Stimulated activated naive CD8-positive, alpha-beta T cell treated with anti-CD3 and anti-CD28 coated beads, Interleukin-15, Interleukin-2, amounts not matched to agents 100 ng/mL and 50 ng/mL, for 24 hours (primary cell): Measurements from ENCODE around the gene LOXL4.

ENCODE experiments used
- H3K27ac Mint-ChIP-seq: one replicate; pipeline ENCODE4 v1.8.0; 2021; ENCODE audit warnings: mild to moderate bottlenecking, mixed read lengths
- H3K27me3 Mint-ChIP-seq: one replicate; pipeline ENCODE4 v1.8.0; 2021; ENCODE audit warnings: mixed read lengths
- H3K36me3 Mint-ChIP-seq: one replicate; pipeline ENCODE4 v1.8.0; 2021; ENCODE audit warnings: low read depth, mixed read lengths
- H3K4me1 Mint-ChIP-seq: one replicate; pipeline ENCODE4 v1.8.0; 2021; ENCODE audit warnings: low read depth, mixed read lengths
- H3K4me3 Mint-ChIP-seq: one replicate; pipeline ENCODE4 v1.8.0; 2021; ENCODE audit warnings: mild to moderate bottlenecking, mixed read lengths
- H3K9me3 Mint-ChIP-seq: one replicate; pipeline ENCODE4 v1.8.0; 2021; ENCODE audit warnings: mixed read lengths

LOXL4 gene

GRCh38 chr10:98302741-98303365 is 34.9 kb upstream of the LOXL4 start:
- Mint-ChIP-seq H3K4me3 (no peak overlapping the region), H3K27ac (no peak overlapping the region), H3K27me3 (peaks cover 37% of the 10 kb centered on the region), H3K36me3 (no peaks in the 10 kb centered on the region), H3K4me1 (no peaks in the 10 kb centered on the region), H3K9me3 (peaks cover 4% of the 10 kb centered on the region)

- Mint-ChIP-seq H3K27ac (no peak overlapping the region), H3K4me1 (no peaks in the 10 kb centered on the region), H3K9me3 (peaks cover 4% of the 10 kb centered on the region), H3K4me3 (no peak overlapping the region), H3K27me3 (peaks cover 35% of the 10 kb centered on the region), H3K36me3 (no peaks in the 10 kb centered on the region)
These were observed 33.8 kb upstream of the LOXL4 start for GRCh38 chr10:98301664-98302319.

- Mint-ChIP-seq H3K27me3 (peaks cover 31% of the 10 kb centered on the region), H3K27ac (no peak overlapping the region), H3K36me3 (no peaks in the 10 kb centered on the region), H3K4me1 (no peaks in the 10 kb centered on the region), H3K9me3 (no peaks in the 10 kb centered on the region), H3K4me3 (no peak overlapping the region)
These were observed 32.7 kb upstream of the LOXL4 start for GRCh38 chr10:98300526-98301229.

GRCh38 chr10:98299341-98299740 is 31.3 kb upstream of the LOXL4 start:
- Mint-ChIP-seq H3K27ac (no peak overlapping the region), H3K9me3 (no peaks in the 10 kb centered on the region), H3K4me1 (no peaks in the 10 kb centered on the region), H3K27me3 (peaks cover 26% of the 10 kb centered on the region), H3K4me3 (no peak overlapping the region), H3K36me3 (no peaks in the 10 kb centered on the region)

- no peak overlapping the region for H3K4me3 Mint-ChIP-seq
- H3K9me3 Mint-ChIP-seq: no peaks in the 10 kb centered on the region
- H3K27ac Mint-ChIP-seq: no peak overlapping the region
- no peaks in the 10 kb centered on the region for H3K36me3 Mint-ChIP-seq
- no peaks in the 10 kb centered on the region for H3K4me1 Mint-ChIP-seq
- H3K27me3 Mint-ChIP-seq: peaks cover 26% of the 10 kb centered on the region
These were observed 28.5 kb upstream of the LOXL4 start for GRCh38 chr10:98296524-98296923.

GRCh38 chr10:98295907-98296306 is 27.9 kb upstream of the LOXL4 start:
- Mint-ChIP-seq H3K4me1 (no peaks in the 10 kb centered on the region), H3K9me3 (no peaks in the 10 kb centered on the region), H3K4me3 (no peak overlapping the region), H3K27me3 (peaks cover 21% of the 10 kb centered on the region), H3K27ac (no peak overlapping the region), H3K36me3 (no peaks in the 10 kb centered on the region)

- no peaks in the 10 kb centered on the region for H3K4me1 Mint-ChIP-seq
- no peaks in the 10 kb centered on the region for H3K36me3 Mint-ChIP-seq
- no peaks in the 10 kb centered on the region for H3K9me3 Mint-ChIP-seq
- no peak overlapping the region for H3K27ac Mint-ChIP-seq
- no peak overlapping the region for H3K4me3 Mint-ChIP-seq
- peaks cover 23% of the 10 kb centered on the region for H3K27me3 Mint-ChIP-seq
These were observed 27.4 kb upstream of the LOXL4 start for GRCh38 chr10:98295401-98295811.

GRCh38 chr10:98294270-98294627 is 26.3 kb upstream of the LOXL4 start:
- no peaks in the 10 kb centered on the region for H3K9me3 Mint-ChIP-seq

GRCh38 chr10:98293550-98294269 is 25.7 kb upstream of the LOXL4 start:
- Mint-ChIP-seq H3K4me3 (no peak overlapping the region), H3K27me3 (peaks cover 17% of the 10 kb centered on the region), H3K4me1 (no peaks in the 10 kb centered on the region), H3K9me3 (no peaks in the 10 kb centered on the region), H3K36me3 (no peaks in the 10 kb centered on the region), H3K27ac (no peak overlapping the region)

More at GRCh38 chr10:98294270-98294627, 26.3 kb upstream of the LOXL4 start:
- H3K4me3 Mint-ChIP-seq: no peak overlapping the region
- peaks cover 17% of the 10 kb centered on the region for H3K27me3 Mint-ChIP-seq
- H3K27ac Mint-ChIP-seq: no peak overlapping the region
- no peaks in the 10 kb centered on the region for H3K36me3 Mint-ChIP-seq
- H3K4me1 Mint-ChIP-seq: no peaks in the 10 kb centered on the region

- Mint-ChIP-seq H3K27ac (no peak overlapping the region), H3K9me3 (no peaks in the 10 kb centered on the region), H3K4me3 (no peak overlapping the region), H3K27me3 (peaks cover 17% of the 10 kb centered on the region), H3K4me1 (no peaks in the 10 kb centered on the region), H3K36me3 (no peaks in the 10 kb centered on the region)
These were observed 25.0 kb upstream of the LOXL4 start for GRCh38 chr10:98292971-98293370.

GRCh38 chr10:98289802-98290209 is 21.8 kb upstream of the LOXL4 start:
- Mint-ChIP-seq H3K4me1 (no peaks in the 10 kb centered on the region), H3K9me3 (no peaks in the 10 kb centered on the region), H3K4me3 (no peak overlapping the region), H3K27ac (no peak overlapping the region), H3K27me3 (peaks cover 18% of the 10 kb centered on the region), H3K36me3 (no peaks in the 10 kb centered on the region)

GRCh38 chr10:98287321-98287720 is 19.3 kb upstream of the LOXL4 start:
- Mint-ChIP-seq H3K27ac (no peak overlapping the region), H3K27me3 (peaks cover 32% of the 10 kb centered on the region), H3K4me3 (no peak overlapping the region), H3K36me3 (no peaks in the 10 kb centered on the region), H3K9me3 (peaks cover under 1% of the 10 kb centered on the region), H3K4me1 (no peaks in the 10 kb centered on the region)

- Mint-ChIP-seq H3K27me3 (peaks cover 32% of the 10 kb centered on the region), H3K36me3 (no peaks in the 10 kb centered on the region), H3K4me3 (no peak overlapping the region), H3K27ac (no peak overlapping the region), H3K9me3 (peaks cover 6% of the 10 kb centered on the region), H3K4me1 (no peaks in the 10 kb centered on the region)
These were observed 18.4 kb upstream of the LOXL4 start for GRCh38 chr10:98286419-98286818.

GRCh38 chr10:98285416-98285815 is 17.4 kb upstream of the LOXL4 start:
- no peak overlapping the region for H3K27ac Mint-ChIP-seq
- peaks cover 36% of the 10 kb centered on the region for H3K27me3 Mint-ChIP-seq
- no peaks in the 10 kb centered on the region for H3K36me3 Mint-ChIP-seq
- no peaks in the 10 kb centered on the region for H3K4me1 Mint-ChIP-seq
- H3K4me3 Mint-ChIP-seq: no peak overlapping the region
- peaks cover 9% of the 10 kb centered on the region for H3K9me3 Mint-ChIP-seq

- Mint-ChIP-seq H3K36me3 (no peaks in the 10 kb centered on the region), H3K27me3 (peaks cover 26% of the 10 kb centered on the region), H3K4me3 (no peak overlapping the region), H3K9me3 (peaks cover 4% of the 10 kb centered on the region), H3K4me1 (no peaks in the 10 kb centered on the region), H3K27ac (no peak overlapping the region)
These were observed 8.3 kb upstream of the LOXL4 start for GRCh38 chr10:98276311-98276710.
